Ramos (cell line): ENCODE data around the gene H2AZ2.
"Not testable (repeated sequence)": the region's sequence is repeated elsewhere in the genome, so short reads cannot be mapped to it uniquely, and the experiment has no call there.

ENCODE experiments used
- in situ Hi-C: fragments of 300-500 bp; cut with MboI; formaldehyde crosslinking; loops from one replicate; pipeline ENCODE4 v1.14.3; 2022; ENCODE audit warnings: low sequenced_read_pairs; ENCODE audit not compliant: unreplicated experiment

H2AZ2 gene

DNA sequence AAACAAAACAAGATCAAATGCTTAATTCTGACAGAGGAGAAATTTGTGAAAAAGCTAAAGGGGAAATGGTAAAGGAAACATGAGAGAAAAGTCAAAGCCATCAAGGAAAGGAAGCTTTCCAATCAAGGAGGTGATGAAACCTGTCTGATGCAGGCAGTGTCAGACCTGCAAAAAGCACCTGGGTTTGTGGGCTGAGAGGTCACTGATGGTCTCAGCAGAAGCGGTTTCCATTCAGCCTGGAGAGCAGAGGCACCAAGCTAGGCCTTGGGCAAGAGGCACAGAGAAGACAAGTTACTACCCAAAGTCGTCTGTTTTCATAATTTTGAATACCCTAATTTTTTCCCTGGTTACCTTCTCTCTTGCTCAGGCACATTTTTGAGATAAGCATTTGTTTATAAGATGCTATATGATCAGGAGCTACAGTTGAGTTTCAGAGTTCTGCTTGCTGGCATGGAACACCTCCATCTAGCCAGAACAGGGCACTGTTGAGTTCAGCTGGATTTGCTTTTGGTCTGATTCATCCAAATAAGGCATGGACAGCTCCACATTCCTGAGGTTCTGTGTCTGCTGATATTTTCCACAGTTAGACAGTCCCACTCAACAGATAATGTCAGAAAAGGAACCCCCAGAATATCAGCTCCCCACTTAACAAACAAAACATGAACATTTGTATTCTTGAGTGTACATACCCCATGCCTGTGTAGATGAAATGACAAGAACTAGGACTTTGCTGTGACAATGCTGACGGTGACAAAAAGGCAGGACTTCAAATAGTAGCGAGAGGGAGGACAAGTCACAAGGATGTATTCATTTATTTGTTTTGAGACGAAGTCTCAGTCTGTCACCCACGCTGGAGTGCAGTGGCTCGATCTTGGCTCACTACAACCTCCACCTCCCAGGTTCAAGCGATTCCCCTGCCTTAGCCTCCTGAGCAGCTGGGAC lies 56.3 kb downstream of the H2AZ2 start:
- in situ Hi-C loops: no loop called here

DNA sequence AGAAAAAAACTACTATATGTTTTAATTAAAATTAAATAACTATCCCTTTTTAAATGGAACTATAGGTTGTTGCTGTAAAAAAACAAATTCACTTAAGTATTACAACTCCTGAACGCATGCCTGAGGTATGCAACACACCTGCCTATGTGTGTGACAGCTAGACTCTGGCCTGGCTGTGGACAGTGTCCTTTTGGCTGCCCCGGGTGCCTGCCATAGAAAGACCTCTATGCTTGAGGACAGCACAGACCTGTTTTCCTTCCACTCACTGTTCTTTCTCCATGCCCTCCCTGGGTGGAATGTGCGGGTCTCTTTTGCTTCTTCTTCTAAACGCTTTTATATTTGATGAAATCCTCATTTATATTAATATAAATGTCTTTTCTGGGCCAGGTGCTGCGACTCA lies 57.9 kb downstream of the H2AZ2 start:
- in situ Hi-C loops: no loop called here

DNA sequence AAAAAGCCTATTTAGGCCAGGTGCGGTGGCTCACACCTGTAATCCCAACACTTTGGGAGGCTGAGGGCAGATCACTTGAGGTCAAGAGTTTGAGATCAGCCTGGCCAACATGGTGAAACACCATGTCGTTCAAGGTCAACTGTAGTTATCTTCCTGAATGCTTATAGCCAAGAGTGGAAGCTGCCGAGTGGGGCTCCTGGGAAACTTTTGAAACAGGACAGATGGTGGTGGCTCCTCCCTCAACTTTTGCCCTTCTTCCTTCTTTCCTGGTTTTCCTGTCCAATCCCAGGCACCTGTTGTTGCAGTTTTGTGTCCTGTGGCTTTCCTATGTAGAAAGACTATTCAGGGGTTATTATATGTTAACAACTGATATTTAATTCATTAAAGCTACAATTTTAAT lies 60.1 kb downstream of the H2AZ2 start:
- in situ Hi-C loops: no loop called here

DNA sequence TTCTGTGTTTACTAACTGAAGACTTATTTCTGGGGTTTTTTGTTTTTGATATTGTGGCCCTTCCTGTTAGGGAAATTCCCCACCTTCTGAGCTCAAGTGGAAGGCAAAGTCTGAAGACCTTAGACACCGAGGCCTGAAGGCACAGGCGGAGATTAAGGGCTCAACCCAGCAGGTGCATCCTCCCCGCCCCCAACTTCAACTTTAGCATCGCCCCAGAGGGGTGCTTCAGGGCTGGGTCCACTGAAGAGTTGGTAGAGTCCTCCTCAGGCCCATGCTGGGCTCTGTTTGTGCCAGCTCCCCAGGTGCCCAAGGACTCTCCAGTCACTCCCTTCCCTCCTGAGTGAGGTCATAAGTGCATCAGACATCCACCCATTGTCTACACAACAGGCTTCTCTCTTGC lies 60.8 kb downstream of the H2AZ2 start:
- in situ Hi-C loops: no loop called here

DNA sequence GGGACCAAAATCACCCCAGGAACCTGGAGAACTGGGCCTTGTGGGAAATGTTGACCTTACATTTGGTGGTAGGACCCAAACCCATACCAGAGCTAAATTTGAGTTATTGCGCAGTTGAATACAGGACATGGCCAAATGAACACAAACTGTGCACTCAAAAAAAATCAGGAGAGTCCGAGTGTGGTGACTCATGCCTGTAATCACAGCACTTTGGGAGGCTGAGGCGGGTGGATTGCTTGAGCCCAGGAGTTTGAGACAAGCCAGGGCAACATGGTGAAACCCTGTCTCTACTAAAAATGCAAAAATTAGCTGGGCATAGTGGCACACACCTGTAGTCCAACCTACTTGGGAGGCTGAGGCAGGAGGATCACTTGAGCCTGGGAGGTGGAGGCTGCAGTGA lies 62.7 kb downstream of the H2AZ2 start:
- in situ Hi-C loops: not testable (repeated sequence)

DNA sequence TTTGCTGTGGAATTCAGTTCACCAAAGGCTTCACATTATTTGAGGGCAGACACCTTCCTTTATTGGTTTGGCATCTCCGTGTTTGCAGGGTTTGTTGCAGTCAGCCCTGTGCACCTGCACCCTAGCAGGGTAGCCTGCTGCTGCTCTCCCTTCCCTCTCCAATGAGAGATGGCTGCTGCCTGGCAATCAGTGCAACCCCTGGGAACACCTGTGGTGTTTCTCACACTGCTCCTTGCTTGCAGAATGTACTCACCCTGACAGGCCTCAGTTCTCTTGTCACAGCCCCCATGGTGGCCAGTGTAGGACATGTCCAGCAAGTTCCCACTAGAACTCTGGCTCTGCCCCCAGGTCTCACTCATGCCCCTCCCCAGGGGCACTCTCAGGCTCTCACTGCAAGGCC lies 63.5 kb downstream of the H2AZ2 start:
- in situ Hi-C loops: no loop called here

DNA sequence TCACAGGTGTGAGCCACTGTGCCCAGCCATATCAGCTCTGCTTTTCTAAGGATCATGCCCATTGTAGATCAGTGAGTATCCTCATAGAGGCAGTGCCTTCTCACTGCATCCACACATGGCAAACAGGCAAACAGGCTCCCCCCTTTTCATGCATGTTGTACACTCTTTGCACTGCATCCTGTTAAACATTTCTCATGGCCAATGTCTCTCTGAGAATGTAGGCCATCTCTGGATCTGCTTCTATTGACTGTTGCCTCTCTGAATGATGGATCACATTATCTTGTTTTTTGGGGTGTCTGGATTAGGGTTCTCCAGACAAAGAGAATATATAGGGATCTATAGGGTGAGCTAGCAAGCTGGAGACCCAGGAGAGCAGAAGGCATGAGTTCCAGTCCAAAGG lies 64.5 kb downstream of the H2AZ2 start:
- in situ Hi-C loops: no loop called here

DNA sequence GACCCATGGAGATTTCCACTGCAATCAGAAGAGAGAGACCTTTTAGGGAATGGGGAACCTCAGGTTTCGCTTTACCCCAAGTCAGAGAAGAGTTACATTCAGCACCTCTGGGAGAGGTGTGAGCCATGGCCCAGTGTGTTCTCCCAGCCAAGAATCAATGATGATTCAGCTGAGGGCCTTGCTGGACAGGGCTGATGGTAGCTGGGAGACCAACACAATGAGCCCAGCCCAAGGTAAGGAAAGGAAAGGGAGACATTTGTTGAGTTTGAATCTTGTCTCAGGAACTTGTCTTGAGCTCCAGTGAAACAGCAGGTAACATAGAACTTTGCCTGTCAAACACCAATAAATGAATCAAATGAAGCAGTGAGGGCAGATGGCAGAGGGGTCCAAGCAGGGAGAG lies 65.4 kb downstream of the H2AZ2 start:
- in situ Hi-C loops: no loop called here
